Activated T-helper 17 cell treated with anti-CD3 and anti-CD28 coated beads, Interleukin-2, amount 50 U/mL, for 72 hours (primary cell): Measurements from ENCODE around the gene CLDN14. TPM values are rescaled to one million over a fixed set of nuclear protein-coding genes. Genes with fewer than 3 reads are reported as not detected.
A peak's percentile ranks its signal among the peaks of the same experiment; 100 is the strongest.
"Not testable (repeated sequence)": the region's sequence is repeated elsewhere in the genome, so short reads cannot be mapped to it uniquely, and the experiment has no call there.

ENCODE experiments used
- ATAC-seq: fragments of 150-1000 bp; cut with Tn5 transposase; replicated peaks from 2 replicates; pipeline ENCODE4 v1.10.0; 2021; ENCODE audit warnings: mild to moderate bottlenecking, moderate library complexity
- H3K27ac Mint-ChIP-seq: one replicate; pipeline ENCODE4 v1.8.0; 2022; ENCODE audit warnings: mixed read lengths
- H3K27me3 Mint-ChIP-seq: one replicate; pipeline ENCODE4 v1.8.0; 2022; ENCODE audit warnings: mixed read lengths
- H3K36me3 Mint-ChIP-seq: one replicate; pipeline ENCODE4 v1.8.0; 2022; ENCODE audit warnings: low read depth, mild to moderate bottlenecking, mixed read lengths
- H3K4me1 Mint-ChIP-seq: one replicate; pipeline ENCODE4 v1.8.0; 2022; ENCODE audit warnings: mixed read lengths
- H3K4me3 Mint-ChIP-seq: one replicate; pipeline ENCODE4 v1.8.0; 2022; ENCODE audit warnings: mild to moderate bottlenecking, mixed read lengths
- H3K9me3 Mint-ChIP-seq: one replicate; pipeline ENCODE4 v1.8.0; 2022; ENCODE audit warnings: mixed read lengths
- total RNA-seq, 2 donors: library from RNA; stranded (reverse); gene quantifications; one replicate each; pipeline ENCODE4 v1.2.3, GENCODE V29; 2022

The CLDN14 gene
- total RNA-seq, 2 donors from 2014 or later = 0.69 TPM; not detected in 1

- Mint-ChIP-seq H3K27ac (no peak overlapping the region), H3K27me3 (peaks cover 24% of the 10 kb centered on the region), H3K4me1 (peaks cover 4% of the 10 kb centered on the region), H3K9me3 (no peaks in the 10 kb centered on the region), H3K4me3 (no peak overlapping the region), H3K36me3 (no peaks in the 10 kb centered on the region)
- ATAC-seq = no peak
These were observed 6.3 kb upstream of the CLDN14 start for GRCh38 chr21:36486246-36486645.

GRCh38 chr21:36485476-36485875 lies 5.6 kb upstream of the CLDN14 start:
- H3K36me3 Mint-ChIP-seq = no peaks in the 10 kb centered on the region
- peaks cover 24% of the 10 kb centered on the region for H3K27me3 Mint-ChIP-seq
- H3K4me3 Mint-ChIP-seq = no peak overlapping the region
- H3K27ac Mint-ChIP-seq = no peak overlapping the region
- no peaks in the 10 kb centered on the region for H3K9me3 Mint-ChIP-seq
- H3K4me1 Mint-ChIP-seq = peaks cover 4% of the 10 kb centered on the region
- ATAC-seq = no peak

GRCh38 chr21:36483095-36483494 lies 3.2 kb upstream of the CLDN14 start:
- Mint-ChIP-seq H3K9me3 (no peaks in the 10 kb centered on the region), H3K4me3 (no peak overlapping the region), H3K27ac (peak overlapping the region; percentile 10), H3K4me1 (peaks cover 4% of the 10 kb centered on the region), H3K36me3 (no peaks in the 10 kb centered on the region), H3K27me3 (peaks cover 26% of the 10 kb centered on the region)
- ATAC-seq = no peak

- H3K9me3 Mint-ChIP-seq = no peaks in the 10 kb centered on the region
- H3K27me3 Mint-ChIP-seq = peaks cover 24% of the 10 kb centered on the region
- H3K4me3 Mint-ChIP-seq = no peak overlapping the region
- peaks cover 4% of the 10 kb centered on the region for H3K4me1 Mint-ChIP-seq
- H3K27ac Mint-ChIP-seq = no peak overlapping the region
- H3K36me3 Mint-ChIP-seq = no peaks in the 10 kb centered on the region
- no peak for ATAC-seq
These were observed 2.8 kb upstream of the CLDN14 start for GRCh38 chr21:36482673-36483072.

GRCh38 chr21:36482181-36482580 lies 2.3 kb upstream of the CLDN14 start:
- Mint-ChIP-seq H3K36me3 (no peaks in the 10 kb centered on the region), H3K9me3 (no peaks in the 10 kb centered on the region), H3K4me3 (no peak overlapping the region), H3K27ac (no peak overlapping the region), H3K4me1 (peaks cover 4% of the 10 kb centered on the region), H3K27me3 (peaks cover 20% of the 10 kb centered on the region)
- ATAC-seq = no peak

- no peaks in the 10 kb centered on the region for H3K9me3 Mint-ChIP-seq
- H3K4me1 Mint-ChIP-seq = peaks cover 4% of the 10 kb centered on the region
- H3K27me3 Mint-ChIP-seq = peaks cover 18% of the 10 kb centered on the region
- no peak overlapping the region for H3K4me3 Mint-ChIP-seq
- no peak overlapping the region for H3K27ac Mint-ChIP-seq
- ATAC-seq = no peak
- H3K36me3 Mint-ChIP-seq = no peaks in the 10 kb centered on the region
These were observed 1.7 kb upstream of the CLDN14 start for GRCh38 chr21:36481639-36482038.

GRCh38 chr21:36480618-36481017 lies 696 bp upstream of the CLDN14 start:
- Mint-ChIP-seq H3K27me3 (peaks cover 11% of the 10 kb centered on the region), H3K9me3 (no peaks in the 10 kb centered on the region), H3K27ac (no peak overlapping the region), H3K36me3 (no peaks in the 10 kb centered on the region), H3K4me3 (no peak overlapping the region), H3K4me1 (no peaks in the 10 kb centered on the region)
- no peak for ATAC-seq

GRCh38 chr21:36478941-36479340 lies 981 bp downstream of the CLDN14 start:
- no peak overlapping the region for H3K4me3 Mint-ChIP-seq
- no peak for ATAC-seq
- no peaks in the 10 kb centered on the region for H3K4me1 Mint-ChIP-seq
- H3K27me3 Mint-ChIP-seq = peaks cover 17% of the 10 kb centered on the region
- no peak overlapping the region for H3K27ac Mint-ChIP-seq
- no peaks in the 10 kb centered on the region for H3K36me3 Mint-ChIP-seq
- no peaks in the 10 kb centered on the region for H3K9me3 Mint-ChIP-seq

GRCh38 chr21:36478207-36478701 lies 1.7 kb downstream of the CLDN14 start:
- peaks cover 22% of the 10 kb centered on the region for H3K27me3 Mint-ChIP-seq
- ATAC-seq = peak; percentile 98
- H3K4me3 Mint-ChIP-seq = no peak overlapping the region
- H3K4me1 Mint-ChIP-seq = no peaks in the 10 kb centered on the region
- H3K9me3 Mint-ChIP-seq = peaks cover 3% of the 10 kb centered on the region
- no peaks in the 10 kb centered on the region for H3K36me3 Mint-ChIP-seq
- peak overlapping the region; percentile 36 for H3K27ac Mint-ChIP-seq

- Mint-ChIP-seq H3K27me3 (peaks cover 19% of the 10 kb centered on the region), H3K27ac (no peak overlapping the region), H3K9me3 (peaks cover 4% of the 10 kb centered on the region), H3K4me3 (no peak overlapping the region), H3K4me1 (no peaks in the 10 kb centered on the region), H3K36me3 (no peaks in the 10 kb centered on the region)
- ATAC-seq = no peak
These were observed 2.4 kb downstream of the CLDN14 start for GRCh38 chr21:36477559-36477958.

- no peak overlapping the region for H3K4me3 Mint-ChIP-seq
- H3K27me3 Mint-ChIP-seq = peaks cover 19% of the 10 kb centered on the region
- no peaks in the 10 kb centered on the region for H3K4me1 Mint-ChIP-seq
- no peaks in the 10 kb centered on the region for H3K36me3 Mint-ChIP-seq
- no peak for ATAC-seq
- peaks cover 4% of the 10 kb centered on the region for H3K9me3 Mint-ChIP-seq
- no peak overlapping the region for H3K27ac Mint-ChIP-seq
These were observed 2.9 kb downstream of the CLDN14 start for GRCh38 chr21:36477001-36477400.

- H3K27ac Mint-ChIP-seq, H3K9me3 Mint-ChIP-seq, ATAC-seq, H3K4me3 Mint-ChIP-seq, H3K4me1 Mint-ChIP-seq, H3K36me3 Mint-ChIP-seq: not testable (repeated sequence)
- H3K27me3 Mint-ChIP-seq = peaks cover 20% of the 10 kb centered on the region
These were observed 3.4 kb downstream of the CLDN14 start for GRCh38 chr21:36476541-36476940.

- ATAC-seq = no peak
- Mint-ChIP-seq H3K4me3 (no peak overlapping the region), H3K27ac (no peak overlapping the region), H3K9me3 (peaks cover 4% of the 10 kb centered on the region), H3K36me3 (no peaks in the 10 kb centered on the region), H3K27me3 (peaks cover 15% of the 10 kb centered on the region), H3K4me1 (no peaks in the 10 kb centered on the region)
These were observed 5.3 kb downstream of the CLDN14 start for GRCh38 chr21:36474591-36474990.

GRCh38 chr21:36473203-36473602 lies 6.7 kb downstream of the CLDN14 start:
- Mint-ChIP-seq H3K4me1 (no peaks in the 10 kb centered on the region), H3K4me3 (no peak overlapping the region), H3K27ac (no peak overlapping the region), H3K27me3 (peaks cover 15% of the 10 kb centered on the region), H3K9me3 (peaks cover 4% of the 10 kb centered on the region), H3K36me3 (no peaks in the 10 kb centered on the region)
- no peak for ATAC-seq

- H3K4me1 Mint-ChIP-seq = no peaks in the 10 kb centered on the region
- H3K4me3 Mint-ChIP-seq = no peak overlapping the region
- no peak for ATAC-seq
- no peaks in the 10 kb centered on the region for H3K36me3 Mint-ChIP-seq
- peaks cover 15% of the 10 kb centered on the region for H3K27me3 Mint-ChIP-seq
- H3K9me3 Mint-ChIP-seq = peaks cover 4% of the 10 kb centered on the region
- H3K27ac Mint-ChIP-seq = no peak overlapping the region
These were observed 7.5 kb downstream of the CLDN14 start for GRCh38 chr21:36472377-36472776.

- ATAC-seq = peak; percentile 86
- H3K27me3 Mint-ChIP-seq = peaks cover 18% of the 10 kb centered on the region
- no peak overlapping the region for H3K27ac Mint-ChIP-seq
- no peaks in the 10 kb centered on the region for H3K4me1 Mint-ChIP-seq
- H3K4me3 Mint-ChIP-seq = no peak overlapping the region
- H3K9me3 Mint-ChIP-seq = peaks cover 4% of the 10 kb centered on the region
- no peaks in the 10 kb centered on the region for H3K36me3 Mint-ChIP-seq
These were observed 8.6 kb downstream of the CLDN14 start for GRCh38 chr21:36471254-36471723.
